ENCODE data around the gene PROB1.
A peak's percentile ranks its signal among the peaks of the same experiment; 100 is the strongest.

PROB1 gene

DNA sequence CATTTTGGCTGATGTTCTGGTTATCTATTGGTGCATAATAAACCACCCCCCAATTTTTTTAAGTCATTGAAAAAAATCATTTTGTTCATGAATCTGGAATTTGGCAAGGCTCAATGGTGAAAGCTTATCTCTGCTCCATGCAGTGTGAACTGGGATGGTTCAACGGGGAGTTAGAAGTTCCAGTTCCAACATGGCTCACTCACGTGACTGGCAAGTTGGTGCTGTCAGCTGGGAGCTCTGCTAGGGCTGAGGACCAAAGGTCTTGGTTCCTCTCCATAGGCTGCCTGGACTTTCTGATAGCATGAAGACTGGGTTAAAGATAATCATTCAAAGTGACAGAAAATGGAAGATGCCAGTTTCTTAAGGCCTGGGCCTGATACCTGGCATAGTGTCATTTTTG is 12.1 kb upstream of the PROB1 start:
- no peaks in the 10 kb centered on the region for H4K20me1 ChIP-seq (ENCODE audit: low read depth, low read length)
- no peak overlapping the region for H3K4me3 ChIP-seq (ENCODE audit: insufficient read depth, low read length, poor library complexity, severe bottlenecking)
- H3K9me3 ChIP-seq (ENCODE audit: insufficient read depth, low read length) = no peaks in the 10 kb centered on the region
- peak overlapping the region; percentile 19 for H2AFZ ChIP-seq (ENCODE audit: low read depth, low read length, severe bottlenecking)
- no peaks in the 10 kb centered on the region for H3K27me3 ChIP-seq (ENCODE audit: low read length)
- no peak overlapping the region for H3K27ac ChIP-seq (ENCODE audit: low read depth, low read length)
- H3K9ac ChIP-seq (ENCODE audit: low read length) = no peak overlapping the region
- no peaks in the 10 kb centered on the region for H3K9me2 ChIP-seq (replicated peaks; ENCODE audit: insufficient read depth, low read length)
- no peaks in the 10 kb centered on the region for H3K79me2 ChIP-seq (ENCODE audit: insufficient read depth, low read length)
- peaks cover 6% of the 10 kb centered on the region for H3F3A ChIP-seq (ENCODE audit: insufficient read depth)
- H3K36me3 ChIP-seq (ENCODE audit: low read length) = no peaks in the 10 kb centered on the region
- H3K4me2 ChIP-seq (ENCODE audit: low read depth, low read length, poor library complexity, severe bottlenecking) = no peak overlapping the region
- TF ChIP-seq, protein P1, sequence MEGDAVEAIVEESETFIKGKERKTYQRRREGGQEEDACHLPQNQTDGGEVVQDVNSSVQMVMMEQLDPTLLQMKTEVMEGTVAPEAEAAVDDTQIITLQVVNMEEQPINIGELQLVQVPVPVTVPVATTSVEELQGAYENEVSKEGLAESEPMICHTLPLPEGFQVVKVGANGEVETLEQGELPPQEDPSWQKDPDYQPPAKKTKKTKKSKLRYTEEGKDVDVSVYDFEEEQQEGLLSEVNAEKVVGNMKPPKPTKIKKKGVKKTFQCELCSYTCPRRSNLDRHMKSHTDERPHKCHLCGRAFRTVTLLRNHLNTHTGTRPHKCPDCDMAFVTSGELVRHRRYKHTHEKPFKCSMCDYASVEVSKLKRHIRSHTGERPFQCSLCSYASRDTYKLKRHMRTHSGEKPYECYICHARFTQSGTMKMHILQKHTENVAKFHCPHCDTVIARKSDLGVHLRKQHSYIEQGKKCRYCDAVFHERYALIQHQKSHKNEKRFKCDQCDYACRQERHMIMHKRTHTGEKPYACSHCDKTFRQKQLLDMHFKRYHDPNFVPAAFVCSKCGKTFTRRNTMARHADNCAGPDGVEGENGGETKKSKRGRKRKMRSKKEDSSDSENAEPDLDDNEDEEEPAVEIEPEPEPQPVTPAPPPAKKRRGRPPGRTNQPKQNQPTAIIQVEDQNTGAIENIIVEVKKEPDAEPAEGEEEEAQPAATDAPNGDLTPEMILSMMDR (IDR thresholded peaks at IDR 0.05; ENCODE audit: insufficient read depth, low read length, poor library complexity, severe bottlenecking) = no peak
- no peak for TF ChIP-seq EZH2phosphoT487 (conservative IDR thresholded peaks at IDR 0.05; ENCODE audit: low read length)

DNA sequence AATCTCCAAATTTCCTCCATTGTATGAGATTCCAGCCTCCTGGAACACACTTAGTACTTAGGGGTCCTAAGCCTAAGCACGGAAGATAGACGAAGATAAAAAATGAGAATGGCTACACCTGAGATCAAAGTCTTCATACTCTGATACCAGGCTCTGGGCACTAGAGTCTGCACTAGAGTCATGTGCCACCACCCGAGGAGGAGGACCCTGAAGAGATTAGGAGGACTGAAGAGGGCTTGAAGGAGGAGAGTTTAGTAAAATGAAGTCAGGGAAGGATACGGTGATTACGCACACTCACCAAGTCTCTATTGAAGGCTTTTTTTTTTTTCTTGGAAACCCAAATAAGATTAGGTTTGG is 9.6 kb upstream of the PROB1 start:
- peak overlapping the region; percentile 36 for H3K4me3 ChIP-seq (ENCODE audit: insufficient read depth, low read length, poor library complexity, severe bottlenecking)
- no peaks in the 10 kb centered on the region for H3K36me3 ChIP-seq (ENCODE audit: low read length)
- H3K27ac ChIP-seq (ENCODE audit: low read depth, low read length) = peak overlapping the region; percentile 87
- no peaks in the 10 kb centered on the region for H3K79me2 ChIP-seq (ENCODE audit: insufficient read depth, low read length)
- no peaks in the 10 kb centered on the region for H3K9me2 ChIP-seq (replicated peaks; ENCODE audit: insufficient read depth, low read length)
- H2AFZ ChIP-seq (ENCODE audit: low read depth, low read length, severe bottlenecking) = peak overlapping the region; percentile 97
- peak overlapping the region; percentile 77 for H3K4me2 ChIP-seq (ENCODE audit: low read depth, low read length, poor library complexity, severe bottlenecking)
- TF ChIP-seq, protein P1 (IDR thresholded peaks at IDR 0.05; ENCODE audit: insufficient read depth, low read length, poor library complexity, severe bottlenecking) = no peak
- no peak for TF ChIP-seq EZH2phosphoT487 (conservative IDR thresholded peaks at IDR 0.05; ENCODE audit: low read length)
- H4K20me1 ChIP-seq (ENCODE audit: low read depth, low read length) = no peaks in the 10 kb centered on the region
- H3F3A ChIP-seq (ENCODE audit: insufficient read depth) = peaks cover 6% of the 10 kb centered on the region
- H3K9ac ChIP-seq (ENCODE audit: low read length) = peak overlapping the region; percentile 56
- no peaks in the 10 kb centered on the region for H3K9me3 ChIP-seq (ENCODE audit: insufficient read depth, low read length)
- no peaks in the 10 kb centered on the region for H3K27me3 ChIP-seq (ENCODE audit: low read length)

DNA sequence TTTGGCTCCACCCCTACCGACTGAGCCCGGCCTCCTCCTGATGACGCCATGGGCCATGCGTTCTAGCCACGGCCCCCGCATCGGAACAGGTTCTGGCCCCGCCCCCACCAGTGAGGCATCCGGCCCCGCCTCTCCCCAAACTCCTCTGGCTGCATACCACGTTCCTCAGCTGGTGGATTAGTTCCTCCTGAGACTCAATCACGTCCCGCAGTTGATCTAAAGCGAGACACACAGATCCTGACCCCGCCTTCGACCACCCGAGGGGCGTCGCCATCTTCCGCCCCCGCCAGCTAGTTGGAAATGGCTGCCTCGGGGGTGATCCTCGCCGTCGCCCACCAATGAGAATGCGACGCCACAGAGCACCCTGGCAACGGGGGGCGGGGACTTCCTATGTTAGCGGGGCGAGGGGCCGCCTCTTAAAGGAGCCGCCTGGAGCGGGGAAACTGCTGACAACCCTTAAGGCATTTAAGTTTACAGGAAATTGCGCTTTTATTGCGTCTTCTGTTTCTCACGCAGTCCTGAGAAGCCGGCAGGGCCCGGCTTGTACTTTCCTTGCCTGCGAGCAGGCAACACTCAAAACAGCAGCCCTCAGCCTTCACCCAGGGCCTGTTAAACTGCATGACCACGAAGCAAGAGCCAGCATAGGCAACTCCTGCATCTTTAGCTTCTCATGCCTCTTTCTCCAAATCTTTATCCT is 9.0 kb upstream of the PROB1 start, which contains the start of gene SPATA24:
TSS of gene SPATA24 (minus strand) at position 303 of the 697 bp plus-strand sequence. CDS start at position 274, 29 bp downstream.
- no peaks in the 10 kb centered on the region for H3K27me3 ChIP-seq (ENCODE audit: low read length)
- H2AFZ ChIP-seq (ENCODE audit: low read depth, low read length, severe bottlenecking) = peak within 1 kb of the TSS; percentile 97
- no peaks in the 10 kb centered on the region for H4K20me1 ChIP-seq (ENCODE audit: low read depth, low read length)
- no peaks in the 10 kb centered on the region for H3K9me3 ChIP-seq (ENCODE audit: insufficient read depth, low read length)
- peaks cover 6% of the 10 kb centered on the region for H3F3A ChIP-seq (ENCODE audit: insufficient read depth)
- no peaks in the 10 kb centered on the region for H3K9me2 ChIP-seq (replicated peaks; ENCODE audit: insufficient read depth, low read length)
- no peaks in the 10 kb centered on the region for H3K79me2 ChIP-seq (ENCODE audit: insufficient read depth, low read length)
- H3K4me2 ChIP-seq (ENCODE audit: low read depth, low read length, poor library complexity, severe bottlenecking) = peak within 1 kb of the TSS; percentile 77
- peak within 1 kb of the TSS; percentile 56 for H3K9ac ChIP-seq (ENCODE audit: low read length)
- H3K36me3 ChIP-seq (ENCODE audit: low read length) = no peaks in the 10 kb centered on the region
- peak within 1 kb of the TSS; percentile 87 for H3K27ac ChIP-seq (ENCODE audit: low read depth, low read length)
- peak within 1 kb of the TSS; percentile 59 for H3K4me3 ChIP-seq (ENCODE audit: insufficient read depth, low read length, poor library complexity, severe bottlenecking)
- TF ChIP-seq, protein P1 (IDR thresholded peaks at IDR 0.05; ENCODE audit: insufficient read depth, low read length, poor library complexity, severe bottlenecking) = no peak
- no peak for TF ChIP-seq EZH2phosphoT487 (conservative IDR thresholded peaks at IDR 0.05; ENCODE audit: low read length)

All from SU-DHL-6 (cell line).